Measurements from ENCODE around the gene TLCD4. TPM values are rescaled to one million over a fixed set of nuclear protein-coding genes. Genes with fewer than 3 reads are reported as not detected.

The TLCD4 gene
- total and polyA plus RNA-seq, 10 of the 15 experiments (the other 5 are each of a cell fraction or from before 2014, with no cell fraction given): under 0.01 to 0.10 (median 0.04) TPM; not detected in 5

- Histone ChIP-seq H3K4me3 (no peak overlapping the region), H3K4me1 (ENCODE audit: control insufficient read depth, insufficient read depth, low read length) (no peaks in the 10 kb centered on the region), H2AFZ (ENCODE audit: control insufficient read depth, low read depth, low read length) (no peak overlapping the region), H3K27ac (ENCODE audit: control insufficient read depth, insufficient read depth) (no peak overlapping the region), H3K27me3 (replicated peaks in 1 of 2; ENCODE audit: control insufficient read depth in 2 of 2, insufficient read depth in 2 of 2, low read length in 1 of 2) (no peaks in the 10 kb centered on the region), H4K20me1 (ENCODE audit: control insufficient read depth, insufficient read depth) (no peaks in the 10 kb centered on the region), H3K9me3 (replicated peaks; ENCODE audit: control insufficient read depth, insufficient read depth, low read length) (no peaks in the 10 kb centered on the region), H3K36me3 (ENCODE audit: control insufficient read depth in 2 of 2, insufficient read depth in 2 of 2, low read length in 1 of 2) (no peaks in the 10 kb centered on the region), H3K79me2 (ENCODE audit: control insufficient read depth, insufficient read depth, low read length) (no peaks in the 10 kb centered on the region), H3K9ac (ENCODE audit: control insufficient read depth, insufficient read depth, low read length) (no peak overlapping the region), H3K4me2 (ENCODE audit: control insufficient read depth, insufficient read depth) (no peak overlapping the region)
- no peak for FAIRE-seq
- CTCF ChIA-PET: interaction anchor here (1.0 kb wide), 1 partner anchor 30 kb away, joined by 3 read pairs; no protein-coding TSS in a partner anchor
- DNase-seq (ENCODE audit: low read depth, low spot score): no peak
- intact Hi-C loops (cut with micrococcal nuclease; ENCODE audit: unreplicated experiment): no loop called here
- no TSS peak for BruUV-seq (replicated peaks)
- WGBS (ENCODE audit: insufficient coverage, insufficient replicate concordance, low lambda C conversion rate, missing lambda C conversion rate): 5% methylated on average over 1 of the region's 1 CpG
- TF ChIP-seq TCF3 (IDR thresholded peaks at IDR 0.05; ENCODE audit: borderline replicate concordance, insufficient read depth, low read depth, low read length): no peak
- TF ChIP-seq SPI1 (IDR thresholded peaks at IDR 0.05; ENCODE audit: borderline replicate concordance, insufficient read depth, low read depth, low read length): peak; percentile 14; the same call in 1 of the 2 replicates
- TF ChIP-seq RUNX3 (IDR thresholded peaks at IDR 0.05; ENCODE audit: low read length): peak; percentile 35
- POLR2A ChIA-PET: no interaction called here
- SMC1A ChIA-PET (ENCODE audit: uncharacterized antibody, unreplicated experiment): no interaction called here
- peak; percentile 36; the same call in 1 of the 3 replicates for ATAC-seq
- in situ Hi-C loops (cut with MboI): no loop called here
- RAD21 ChIA-PET (ENCODE audit: unreplicated experiment): no interaction called here
These were observed 28.3 kb downstream of the TLCD4 start for GRCh38 chr1:95145493-95145892.

DNA sequence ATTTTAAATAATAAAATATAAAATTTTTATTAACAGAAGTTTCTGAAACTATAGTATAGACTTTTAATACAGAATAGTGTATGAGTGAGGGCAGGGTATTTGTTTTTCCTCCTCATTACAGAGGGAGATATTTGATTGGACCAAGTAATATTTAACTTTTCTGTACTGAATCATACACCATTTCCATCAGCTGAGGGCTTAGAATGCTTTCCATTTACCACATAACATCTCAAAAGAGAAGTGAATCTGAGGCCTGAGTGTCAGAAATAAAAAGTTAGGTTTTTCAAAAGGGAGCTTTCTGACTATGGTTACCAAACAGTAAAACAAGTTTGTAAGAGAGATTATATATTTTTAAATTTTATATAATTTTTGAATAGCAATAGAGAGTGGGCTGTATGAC, 29.5 kb downstream of the TLCD4 start:
- CTCF ChIA-PET: no interaction called here

More for the DNA sequence above, 29.5 kb downstream of the TLCD4 start:
- Histone ChIP-seq H3K36me3 (ENCODE audit: control insufficient read depth in 2 of 2, insufficient read depth in 2 of 2, low read length in 1 of 2) (no peaks in the 10 kb centered on the region), H3K27me3 (replicated peaks in 1 of 2; ENCODE audit: control insufficient read depth in 2 of 2, insufficient read depth in 2 of 2, low read length in 1 of 2) (no peaks in the 10 kb centered on the region), H4K20me1 (ENCODE audit: control insufficient read depth, insufficient read depth) (no peaks in the 10 kb centered on the region), H2AFZ (ENCODE audit: control insufficient read depth, low read depth, low read length) (no peak overlapping the region), H3K79me2 (ENCODE audit: control insufficient read depth, insufficient read depth, low read length) (no peaks in the 10 kb centered on the region), H3K27ac (ENCODE audit: control insufficient read depth, insufficient read depth) (no peak overlapping the region), H3K4me2 (ENCODE audit: control insufficient read depth, insufficient read depth) (no peak overlapping the region), H3K4me3 (no peak overlapping the region), H3K9me3 (replicated peaks; ENCODE audit: control insufficient read depth, insufficient read depth, low read length) (no peaks in the 10 kb centered on the region), H3K9ac (ENCODE audit: control insufficient read depth, insufficient read depth, low read length) (no peak overlapping the region), H3K4me1 (ENCODE audit: control insufficient read depth, insufficient read depth, low read length) (no peaks in the 10 kb centered on the region)
- in situ Hi-C loops (cut with MboI) (no loop called here), intact Hi-C loops (cut with micrococcal nuclease; ENCODE audit: unreplicated experiment) (no loop called here)
- ChIA-PET SMC1A (ENCODE audit: uncharacterized antibody, unreplicated experiment) (no interaction called here), POLR2A (no interaction called here), RAD21 (ENCODE audit: unreplicated experiment) (no interaction called here)
- ATAC-seq: peak; percentile 63
- TF ChIP-seq GABPA (IDR thresholded peaks at IDR 0.05; ENCODE audit: low read depth) (no peak), BHLHE40 (IDR thresholded peaks at IDR 0.05; ENCODE audit: borderline replicate concordance in 1 of 2, low read depth in 2 of 2, low read length in 1 of 2) (no peak), PAX5 (IDR thresholded peaks at IDR 0.05; ENCODE audit: borderline replicate concordance, low read depth, low read length) (no peak), POLR2A (IDR thresholded peaks at IDR 0.05; ENCODE audit: low read depth, low read length) (no peak), ZNF622 (IDR thresholded peaks at IDR 0.05) (no peak), IKZF1 (conservative IDR thresholded peaks at IDR 0.05) (no peak), STAT3 (IDR thresholded peaks at IDR 0.05; ENCODE audit: low read depth, low read length) (no peak), TARDBP (IDR thresholded peaks at IDR 0.05; ENCODE audit: borderline replicate concordance) (no peak), FOXK2 (IDR thresholded peaks at IDR 0.05) (no peak), TCF3 (IDR thresholded peaks at IDR 0.05; ENCODE audit: borderline replicate concordance, insufficient read depth, low read depth, low read length) (no peak), CREB1 (IDR thresholded peaks at IDR 0.05; ENCODE audit: low read depth) (no peak)
- TF ChIP-seq, protein P1, sequence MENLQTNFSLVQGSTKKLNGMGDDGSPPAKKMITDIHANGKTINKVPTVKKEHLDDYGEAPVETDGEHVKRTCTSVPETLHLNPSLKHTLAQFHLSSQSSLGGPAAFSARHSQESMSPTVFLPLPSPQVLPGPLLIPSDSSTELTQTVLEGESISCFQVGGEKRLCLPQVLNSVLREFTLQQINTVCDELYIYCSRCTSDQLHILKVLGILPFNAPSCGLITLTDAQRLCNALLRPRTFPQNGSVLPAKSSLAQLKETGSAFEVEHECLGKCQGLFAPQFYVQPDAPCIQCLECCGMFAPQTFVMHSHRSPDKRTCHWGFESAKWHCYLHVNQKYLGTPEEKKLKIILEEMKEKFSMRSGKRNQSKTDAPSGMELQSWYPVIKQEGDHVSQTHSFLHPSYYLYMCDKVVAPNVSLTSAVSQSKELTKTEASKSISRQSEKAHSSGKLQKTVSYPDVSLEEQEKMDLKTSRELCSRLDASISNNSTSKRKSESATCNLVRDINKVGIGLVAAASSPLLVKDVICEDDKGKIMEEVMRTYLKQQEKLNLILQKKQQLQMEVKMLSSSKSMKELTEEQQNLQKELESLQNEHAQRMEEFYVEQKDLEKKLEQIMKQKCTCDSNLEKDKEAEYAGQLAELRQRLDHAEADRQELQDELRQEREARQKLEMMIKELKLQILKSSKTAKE (IDR thresholded peaks at IDR 0.05; ENCODE audit: low read depth, poor library complexity, severe bottlenecking): no peak
- TF ChIP-seq, protein P2, sequence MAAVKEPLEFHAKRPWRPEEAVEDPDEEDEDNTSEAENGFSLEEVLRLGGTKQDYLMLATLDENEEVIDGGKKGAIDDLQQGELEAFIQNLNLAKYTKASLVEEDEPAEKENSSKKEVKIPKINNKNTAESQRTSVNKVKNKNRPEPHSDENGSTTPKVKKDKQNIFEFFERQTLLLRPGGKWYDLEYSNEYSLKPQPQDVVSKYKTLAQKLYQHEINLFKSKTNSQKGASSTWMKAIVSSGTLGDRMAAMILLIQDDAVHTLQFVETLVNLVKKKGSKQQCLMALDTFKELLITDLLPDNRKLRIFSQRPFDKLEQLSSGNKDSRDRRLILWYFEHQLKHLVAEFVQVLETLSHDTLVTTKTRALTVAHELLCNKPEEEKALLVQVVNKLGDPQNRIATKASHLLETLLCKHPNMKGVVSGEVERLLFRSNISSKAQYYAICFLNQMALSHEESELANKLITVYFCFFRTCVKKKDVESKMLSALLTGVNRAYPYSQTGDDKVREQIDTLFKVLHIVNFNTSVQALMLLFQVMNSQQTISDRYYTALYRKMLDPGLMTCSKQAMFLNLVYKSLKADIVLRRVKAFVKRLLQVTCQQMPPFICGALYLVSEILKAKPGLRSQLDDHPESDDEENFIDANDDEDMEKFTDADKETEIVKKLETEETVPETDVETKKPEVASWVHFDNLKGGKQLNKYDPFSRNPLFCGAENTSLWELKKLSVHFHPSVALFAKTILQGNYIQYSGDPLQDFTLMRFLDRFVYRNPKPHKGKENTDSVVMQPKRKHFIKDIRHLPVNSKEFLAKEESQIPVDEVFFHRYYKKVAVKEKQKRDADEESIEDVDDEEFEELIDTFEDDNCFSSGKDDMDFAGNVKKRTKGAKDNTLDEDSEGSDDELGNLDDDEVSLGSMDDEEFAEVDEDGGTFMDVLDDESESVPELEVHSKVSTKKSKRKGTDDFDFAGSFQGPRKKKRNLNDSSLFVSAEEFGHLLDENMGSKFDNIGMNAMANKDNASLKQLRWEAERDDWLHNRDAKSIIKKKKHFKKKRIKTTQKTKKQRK (IDR thresholded peaks at IDR 0.05; ENCODE audit: low read depth, low read length): no peak
- no peak for FAIRE-seq
- no peak for DNase-seq (ENCODE audit: low read depth, low spot score)
- no TSS peak for BruUV-seq (replicated peaks)

Measured in GM12878 (cell line).